Natural killer cell (primary cell): ENCODE results near the gene SLC6A18. TPM values are rescaled to one million over a fixed set of nuclear protein-coding genes. Genes with fewer than 3 reads are reported as not detected.

ENCODE experiments used
- ATAC-seq, 3 donors: fragments of 150-1000 bp in 2 of 3; fragments of 200-7000 bp in 1 of 3; cut with Tn5 transposase; 1 replicate in 1 of 3; 2 replicates in 2 of 3; pipeline ENCODE4 v1.10.0; 2021; ENCODE audit warnings: mild to moderate bottlenecking in 2 of 3, moderate library complexity in 2 of 3
- DNase-seq, 2 donors: peaks; one replicate each; pipeline versions ENCODE4 v3.0.0 to v3.0.0-alpha.2; 2013 to 2021; ENCODE audit warnings: mixed read lengths in 1 of 2
- H3K27ac ChIP-seq: one replicate; pipeline ENCODE4 v1.5.1; 2013; ENCODE audit warnings: mild to moderate bottlenecking, low read length
- H3K27me3 ChIP-seq: one replicate; pipeline ENCODE4 v1.6.1; 2013; ENCODE audit warnings: low read length; ENCODE audit not compliant: control insufficient read depth, insufficient read depth
- H3K36me3 ChIP-seq: one replicate; pipeline ENCODE4 v1.6.1; 2013; ENCODE audit warnings: low read length; ENCODE audit not compliant: control insufficient read depth, insufficient read depth
- H3K4me1 ChIP-seq: one replicate; pipeline ENCODE4 v1.6.1; 2013; ENCODE audit warnings: low read length; ENCODE audit not compliant: control insufficient read depth, insufficient read depth
- H3K4me3 ChIP-seq: one replicate; pipeline ENCODE4 v1.5.1; 2013; ENCODE audit warnings: low read length
- H3K9me3 ChIP-seq: one replicate; pipeline ENCODE4 v1.6.1; 2013; ENCODE audit warnings: low read length; ENCODE audit not compliant: control insufficient read depth, insufficient read depth
- H3K27ac Mint-ChIP-seq, 2 donors: one replicate each; pipeline ENCODE4 v1.8.0; 2022; ENCODE audit warnings: mild to moderate bottlenecking in 2 of 2, mixed read lengths in 2 of 2, moderate library complexity in 1 of 2
- H3K27me3 Mint-ChIP-seq, 2 donors: one replicate each; pipeline ENCODE4 v1.8.0; 2022; ENCODE audit warnings: low read depth in 2 of 2, mixed read lengths in 2 of 2
- H3K36me3 Mint-ChIP-seq: one replicate; pipeline ENCODE4 v1.8.0; 2022; ENCODE audit warnings: mixed read lengths
- H3K4me1 Mint-ChIP-seq, 2 donors: one replicate each; pipeline ENCODE4 v1.8.0; 2022; ENCODE audit warnings: mixed read lengths in 2 of 2
- H3K4me3 Mint-ChIP-seq: one replicate; pipeline ENCODE4 v1.8.0; 2022; ENCODE audit warnings: mild to moderate bottlenecking, moderate library complexity, mixed read lengths
- H3K9me3 Mint-ChIP-seq, 2 donors: one replicate each; pipeline ENCODE4 v1.8.0; 2022; ENCODE audit warnings: mixed read lengths in 2 of 2
- WGBS: methylation state at CpG from one replicate; pipeline ENCODE4 v1.1.7; 2013; ENCODE audit warnings: missing lambda C conversion rate; ENCODE audit not compliant: insufficient coverage; 5-methylcytosine and 5-hydroxymethylcytosine counted together
- intact Hi-C: fragments of 100-400 bp; cut with micrococcal nuclease; formaldehyde crosslinking; loops from one replicate; pipeline ENCODE4 v1.14.2; 2022
- total RNA-seq, 4 donors: library from RNA; stranded (reverse); fragments of 120-200 nt in 1 of 4; gene quantifications; one replicate each; pipeline versions ENCODE4 v1.2.3 to v1.2.4, GENCODE V29; 2013 to 2022
- TF ChIP-seq, protein P1 (sequence below): fragments of 200-600 bp; IDR thresholded peaks from one replicate; pipeline ENCODE4 v1.8.0; 2022; ENCODE audit warnings: antibody characterized with exemption

The SLC6A18 gene
- total RNA-seq, 3 donors from 2014 or later (not counting 1 experiment from before 2014, with no cell fraction given): not detected

DNA sequence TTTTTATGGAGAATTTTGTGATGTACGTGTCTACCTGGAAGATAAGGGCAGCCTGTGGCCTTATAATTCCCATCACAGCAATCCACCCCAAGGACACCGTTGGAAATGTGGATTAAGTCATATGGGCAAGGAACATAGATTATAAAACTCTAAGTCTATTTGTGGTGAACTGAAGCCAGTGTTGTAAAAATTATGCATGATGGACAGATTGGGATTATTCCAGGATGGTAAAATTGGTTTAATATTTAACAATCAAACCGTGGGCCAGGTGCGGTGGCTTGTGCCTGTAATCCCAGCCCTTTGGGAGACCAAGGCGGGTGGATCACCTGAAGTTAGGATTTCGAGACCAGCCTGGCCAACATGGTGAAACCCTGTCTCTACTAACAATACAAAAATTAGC lies 36.7 kb upstream of the SLC6A18 start:
- intact Hi-C loops: no loop called here
- no peaks in the 10 kb centered on the region for H3K9me3 ChIP-seq
- 49% methylated on average over 5 of the region's 6 CpGs for WGBS

DNA sequence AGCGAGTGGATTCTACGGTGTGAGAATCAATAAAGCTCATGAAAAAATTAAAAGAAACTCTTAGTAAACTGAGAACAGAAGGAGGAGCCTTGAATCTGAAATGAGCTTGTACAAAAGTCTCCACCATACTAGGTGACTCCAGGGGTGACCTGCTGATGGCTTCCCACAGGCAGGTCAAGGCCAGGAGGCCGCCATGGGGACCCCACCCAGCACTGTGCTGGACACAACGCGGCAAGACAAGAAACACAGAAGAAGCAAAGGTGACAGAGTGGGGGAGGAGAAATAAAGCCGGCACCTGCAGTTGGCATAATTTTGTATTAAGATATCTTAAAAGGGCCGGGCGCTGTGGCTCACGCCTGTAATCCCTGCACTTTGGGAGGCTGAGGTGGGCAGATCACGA lies 35.9 kb upstream of the SLC6A18 start:
- Histone ChIP-seq H3K4me3 (no peak overlapping the region), H3K9me3 (no peaks in the 10 kb centered on the region), H3K27ac (no peak overlapping the region), H3K4me1 (no peaks in the 10 kb centered on the region), H3K36me3 (no peaks in the 10 kb centered on the region), H3K27me3 (no peaks in the 10 kb centered on the region)
- no peaks in the 10 kb centered on the region for H3K36me3 Mint-ChIP-seq
- H3K4me1 Mint-ChIP-seq: no peaks in the 10 kb centered on the region
- ATAC-seq (no peak), DNase-seq (no peak)
- no peak overlapping the region for H3K4me3 Mint-ChIP-seq
- no peaks in the 10 kb centered on the region for H3K9me3 Mint-ChIP-seq
- no peak overlapping the region for H3K27ac Mint-ChIP-seq
- WGBS: 91% methylated on average over 10 of the region's 10 CpGs
- intact Hi-C loops: no loop called here
- H3K27me3 Mint-ChIP-seq: peaks cover 7 to 23% of the 10 kb centered on the region in 2 donors
- TF ChIP-seq, protein P1, sequence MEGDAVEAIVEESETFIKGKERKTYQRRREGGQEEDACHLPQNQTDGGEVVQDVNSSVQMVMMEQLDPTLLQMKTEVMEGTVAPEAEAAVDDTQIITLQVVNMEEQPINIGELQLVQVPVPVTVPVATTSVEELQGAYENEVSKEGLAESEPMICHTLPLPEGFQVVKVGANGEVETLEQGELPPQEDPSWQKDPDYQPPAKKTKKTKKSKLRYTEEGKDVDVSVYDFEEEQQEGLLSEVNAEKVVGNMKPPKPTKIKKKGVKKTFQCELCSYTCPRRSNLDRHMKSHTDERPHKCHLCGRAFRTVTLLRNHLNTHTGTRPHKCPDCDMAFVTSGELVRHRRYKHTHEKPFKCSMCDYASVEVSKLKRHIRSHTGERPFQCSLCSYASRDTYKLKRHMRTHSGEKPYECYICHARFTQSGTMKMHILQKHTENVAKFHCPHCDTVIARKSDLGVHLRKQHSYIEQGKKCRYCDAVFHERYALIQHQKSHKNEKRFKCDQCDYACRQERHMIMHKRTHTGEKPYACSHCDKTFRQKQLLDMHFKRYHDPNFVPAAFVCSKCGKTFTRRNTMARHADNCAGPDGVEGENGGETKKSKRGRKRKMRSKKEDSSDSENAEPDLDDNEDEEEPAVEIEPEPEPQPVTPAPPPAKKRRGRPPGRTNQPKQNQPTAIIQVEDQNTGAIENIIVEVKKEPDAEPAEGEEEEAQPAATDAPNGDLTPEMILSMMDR: no peak

More for the DNA sequence above, 36.7 kb upstream of the SLC6A18 start:
- DNase-seq (no peak), ATAC-seq (no peak)
- no peaks in the 10 kb centered on the region for H3K4me1 ChIP-seq
- H3K9me3 Mint-ChIP-seq: no peaks in the 10 kb centered on the region
- no peak overlapping the region for H3K4me3 ChIP-seq
- peaks cover 7 to 23% of the 10 kb centered on the region in 2 donors for H3K27me3 Mint-ChIP-seq
- H3K36me3 ChIP-seq: no peaks in the 10 kb centered on the region
- H3K4me1 Mint-ChIP-seq: no peaks in the 10 kb centered on the region
- H3K4me3 Mint-ChIP-seq: no peak overlapping the region
- TF ChIP-seq, protein P1: no peak
- H3K27ac ChIP-seq: no peak overlapping the region
- no peaks in the 10 kb centered on the region for H3K27me3 ChIP-seq
- no peak overlapping the region for H3K27ac Mint-ChIP-seq
- H3K36me3 Mint-ChIP-seq: no peaks in the 10 kb centered on the region

DNA sequence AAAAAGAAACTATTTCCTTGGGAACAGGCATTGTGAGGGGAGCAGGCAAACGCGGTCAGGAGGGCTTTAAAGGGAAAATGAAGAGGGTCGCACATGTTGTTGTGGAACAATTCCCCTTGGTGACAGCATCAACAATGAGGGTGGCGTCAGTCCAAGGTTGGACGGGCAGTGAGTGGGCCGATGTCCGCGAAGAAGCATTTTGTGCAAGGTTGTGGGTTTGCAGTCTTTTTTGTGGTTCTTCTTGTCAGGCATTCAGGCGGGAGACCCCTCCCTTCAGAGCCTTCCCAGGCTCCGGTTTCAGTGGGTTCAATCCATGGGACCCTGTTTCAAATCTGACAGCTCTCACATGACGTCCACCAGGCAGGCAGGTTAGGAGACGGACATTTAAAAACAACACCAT lies 34.9 kb upstream of the SLC6A18 start:
- intact Hi-C loops: no loop called here
- TF ChIP-seq, protein P1: no peak
- Histone ChIP-seq H3K36me3 (no peaks in the 10 kb centered on the region), H3K4me1 (no peaks in the 10 kb centered on the region), H3K27me3 (no peaks in the 10 kb centered on the region), H3K4me3 (no peak overlapping the region), H3K27ac (no peak overlapping the region), H3K9me3 (no peaks in the 10 kb centered on the region)
- ATAC-seq (no peak), DNase-seq (no peak)
- H3K4me3 Mint-ChIP-seq: no peak overlapping the region
- no peaks in the 10 kb centered on the region for H3K4me1 Mint-ChIP-seq
- 65% methylated on average over 11 of the region's 12 CpGs for WGBS
- peaks cover 7 to 23% of the 10 kb centered on the region in 2 donors for H3K27me3 Mint-ChIP-seq
- no peak overlapping the region for H3K27ac Mint-ChIP-seq
- no peaks in the 10 kb centered on the region for H3K9me3 Mint-ChIP-seq
- no peaks in the 10 kb centered on the region for H3K36me3 Mint-ChIP-seq

DNA sequence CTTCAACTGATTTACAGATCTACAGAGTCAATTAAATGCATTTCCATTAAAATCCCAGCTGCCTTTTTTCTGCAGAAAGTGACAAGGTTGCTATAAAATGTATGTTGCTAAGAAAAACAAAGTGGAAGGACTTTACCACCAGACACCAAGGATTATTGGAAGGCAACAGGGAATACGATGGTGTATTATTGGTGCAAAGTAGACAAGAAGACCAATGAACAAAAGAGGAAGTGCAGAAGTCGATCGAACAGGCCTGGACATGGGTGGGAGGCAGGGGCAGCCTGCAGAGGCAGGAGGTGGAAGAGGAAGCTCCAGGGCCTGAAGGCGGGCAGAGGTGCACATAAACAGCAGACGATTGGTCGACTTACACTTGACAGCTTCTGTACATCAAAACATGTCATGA lies 34.3 kb upstream of the SLC6A18 start:
- TF ChIP-seq, protein P1: no peak
- Histone ChIP-seq H3K27ac (no peak overlapping the region), H3K4me1 (no peaks in the 10 kb centered on the region), H3K36me3 (no peaks in the 10 kb centered on the region), H3K9me3 (no peaks in the 10 kb centered on the region), H3K4me3 (no peak overlapping the region), H3K27me3 (no peaks in the 10 kb centered on the region)
- DNase-seq (no peak), ATAC-seq (no peak)
- 23% methylated on average over 6 of the region's 6 CpGs for WGBS
- Mint-ChIP-seq H3K4me3 (no peak overlapping the region), H3K4me1 (no peaks in the 10 kb centered on the region), H3K27me3 (peaks cover 7 to 23% of the 10 kb centered on the region in 2 donors), H3K36me3 (no peaks in the 10 kb centered on the region), H3K9me3 (no peaks in the 10 kb centered on the region), H3K27ac (no peak overlapping the region)
- intact Hi-C loops: no loop called here
